ENCODE results near the gene WDR6.

The WDR6 gene

DNA sequence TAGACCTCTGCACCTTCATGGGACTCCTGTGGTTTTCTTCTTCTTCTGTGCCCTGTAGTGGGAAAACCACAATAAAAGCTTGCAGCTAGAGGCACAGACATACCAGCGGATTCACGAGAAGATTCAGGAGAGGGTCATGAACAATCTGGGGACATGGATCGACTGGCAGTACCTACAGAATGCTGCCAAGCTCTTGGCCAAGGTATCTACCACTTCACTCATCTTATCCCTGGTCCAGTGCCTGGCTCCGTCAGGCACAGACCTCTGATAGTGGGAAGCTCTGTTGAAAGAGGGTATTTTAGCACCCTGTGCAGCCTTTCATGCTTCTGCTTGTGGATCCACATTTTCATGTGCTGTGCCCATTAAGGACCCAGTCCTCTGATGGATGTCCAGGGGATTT, 26.9 kb upstream of the WDR6 start:
- Histone ChIP-seq H3K9me3 (ENCODE audit: control insufficient read depth, low read length) (no peaks in the 10 kb centered on the region), H3K27ac (no peak overlapping the region), H3K4me3 (ENCODE audit: low read depth, low read length) (no peak overlapping the region), H3K9ac (no peak overlapping the region), H3K36me3 (ENCODE audit: control insufficient read depth, insufficient read depth, low read length) (no peaks in the 10 kb centered on the region), H2AFZ (no peak overlapping the region), H3K4me2 (ENCODE audit: low read length) (no peak overlapping the region), H3K4me1 (no peaks in the 10 kb centered on the region), H3K79me2 (peaks cover 4% of the 10 kb centered on the region), H3K27me3 (ENCODE audit: control insufficient read depth, insufficient read depth, low read length) (no peaks in the 10 kb centered on the region)
- TF ChIP-seq, protein P1, sequence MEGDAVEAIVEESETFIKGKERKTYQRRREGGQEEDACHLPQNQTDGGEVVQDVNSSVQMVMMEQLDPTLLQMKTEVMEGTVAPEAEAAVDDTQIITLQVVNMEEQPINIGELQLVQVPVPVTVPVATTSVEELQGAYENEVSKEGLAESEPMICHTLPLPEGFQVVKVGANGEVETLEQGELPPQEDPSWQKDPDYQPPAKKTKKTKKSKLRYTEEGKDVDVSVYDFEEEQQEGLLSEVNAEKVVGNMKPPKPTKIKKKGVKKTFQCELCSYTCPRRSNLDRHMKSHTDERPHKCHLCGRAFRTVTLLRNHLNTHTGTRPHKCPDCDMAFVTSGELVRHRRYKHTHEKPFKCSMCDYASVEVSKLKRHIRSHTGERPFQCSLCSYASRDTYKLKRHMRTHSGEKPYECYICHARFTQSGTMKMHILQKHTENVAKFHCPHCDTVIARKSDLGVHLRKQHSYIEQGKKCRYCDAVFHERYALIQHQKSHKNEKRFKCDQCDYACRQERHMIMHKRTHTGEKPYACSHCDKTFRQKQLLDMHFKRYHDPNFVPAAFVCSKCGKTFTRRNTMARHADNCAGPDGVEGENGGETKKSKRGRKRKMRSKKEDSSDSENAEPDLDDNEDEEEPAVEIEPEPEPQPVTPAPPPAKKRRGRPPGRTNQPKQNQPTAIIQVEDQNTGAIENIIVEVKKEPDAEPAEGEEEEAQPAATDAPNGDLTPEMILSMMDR (IDR thresholded peaks at IDR 0.05): no peak

DNA sequence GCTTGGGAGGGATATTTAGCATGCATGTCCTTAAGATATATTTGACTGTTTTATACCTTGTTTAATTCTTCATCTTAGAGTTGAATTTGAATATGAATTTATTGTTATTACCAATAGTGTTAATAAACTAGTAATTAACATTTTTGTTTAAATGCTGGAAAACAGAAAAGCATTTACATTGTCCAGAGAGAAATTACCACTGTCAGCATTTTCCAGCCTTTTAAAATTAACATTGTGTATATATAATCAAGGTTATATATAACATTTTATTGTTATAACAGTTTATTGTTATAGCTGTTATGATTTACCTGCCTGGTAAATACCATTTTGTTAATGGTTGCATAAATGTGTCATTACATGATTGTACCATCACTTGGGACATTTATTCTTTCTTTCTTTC, 25.2 kb upstream of the WDR6 start:
- H3K79me2 ChIP-seq: no peaks in the 10 kb centered on the region
- no peak overlapping the region for H3K27ac ChIP-seq
- H3K9me3 ChIP-seq (ENCODE audit: control insufficient read depth, low read length): no peaks in the 10 kb centered on the region
- H2AFZ ChIP-seq: no peak overlapping the region
- H3K36me3 ChIP-seq (ENCODE audit: control insufficient read depth, insufficient read depth, low read length): no peaks in the 10 kb centered on the region
- TF ChIP-seq, protein P1 (IDR thresholded peaks at IDR 0.05): no peak
- no peaks in the 10 kb centered on the region for H3K4me1 ChIP-seq
- H3K4me3 ChIP-seq (ENCODE audit: low read depth, low read length): no peak overlapping the region
- H3K4me2 ChIP-seq (ENCODE audit: low read length): no peak overlapping the region
- H3K9ac ChIP-seq: no peak overlapping the region
- H3K27me3 ChIP-seq (ENCODE audit: control insufficient read depth, insufficient read depth, low read length): no peaks in the 10 kb centered on the region

DNA sequence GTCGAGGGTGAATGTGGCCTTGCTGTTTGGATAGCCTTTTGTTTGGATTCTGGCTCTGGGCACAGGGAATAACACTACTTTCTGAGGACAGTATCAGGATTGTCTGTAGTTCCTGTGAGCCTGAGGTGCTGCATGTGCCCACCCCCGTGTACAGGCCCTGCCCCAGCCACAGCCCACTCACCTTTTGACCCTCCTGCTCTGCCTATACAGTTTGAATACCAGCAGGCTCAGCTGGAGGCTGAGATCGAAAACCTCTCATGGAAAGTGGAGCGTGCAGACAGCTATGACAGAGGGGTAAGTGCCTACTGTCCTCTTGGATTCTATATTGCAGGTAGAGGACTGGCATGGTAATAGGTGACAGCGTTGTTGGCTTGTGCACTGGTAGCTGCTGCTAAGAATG, 24.5 kb upstream of the WDR6 start:
- H3K27ac ChIP-seq: no peak overlapping the region
- H3K9ac ChIP-seq: no peak overlapping the region
- TF ChIP-seq, protein P1 (IDR thresholded peaks at IDR 0.05): no peak

DNA sequence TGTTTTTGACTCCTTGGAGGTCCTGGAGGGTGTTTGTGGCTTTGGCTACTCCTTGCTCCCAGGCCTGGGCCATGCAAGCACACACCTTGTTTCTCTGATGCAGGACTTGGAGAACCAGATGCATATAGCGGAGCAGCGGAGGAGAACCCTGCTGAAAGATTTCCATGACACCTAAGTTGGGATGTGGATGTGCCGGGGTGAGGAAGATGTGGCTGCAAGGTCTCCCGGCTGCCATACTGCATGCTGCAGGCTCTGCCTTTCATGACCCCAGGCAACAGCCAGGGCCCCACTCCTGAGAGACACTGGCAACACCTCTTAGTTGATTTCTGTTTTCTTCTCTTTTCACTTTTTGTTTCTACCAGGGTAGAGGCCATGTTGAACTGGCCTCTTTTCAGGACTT, 24.1 kb upstream of the WDR6 start:
- Histone ChIP-seq H3K27ac (no peak overlapping the region), H2AFZ (no peak overlapping the region), H3K4me2 (ENCODE audit: low read length) (no peak overlapping the region), H3K36me3 (ENCODE audit: control insufficient read depth, insufficient read depth, low read length) (no peaks in the 10 kb centered on the region), H3K9ac (no peak overlapping the region), H3K79me2 (peaks cover 3% of the 10 kb centered on the region), H3K4me3 (ENCODE audit: low read depth, low read length) (no peak overlapping the region), H3K4me1 (peaks cover 5% of the 10 kb centered on the region), H3K9me3 (ENCODE audit: control insufficient read depth, low read length) (no peaks in the 10 kb centered on the region), H3K27me3 (ENCODE audit: control insufficient read depth, insufficient read depth, low read length) (no peaks in the 10 kb centered on the region)
- TF ChIP-seq, protein P1 (IDR thresholded peaks at IDR 0.05): no peak

More for the DNA sequence above, 24.5 kb upstream of the WDR6 start:
- H3K9me3 ChIP-seq (ENCODE audit: control insufficient read depth, low read length): no peaks in the 10 kb centered on the region
- peaks cover 1% of the 10 kb centered on the region for H3K4me1 ChIP-seq
- no peak overlapping the region for H2AFZ ChIP-seq
- no peak overlapping the region for H3K4me3 ChIP-seq (ENCODE audit: low read depth, low read length)
- H3K79me2 ChIP-seq: no peaks in the 10 kb centered on the region
- no peaks in the 10 kb centered on the region for H3K36me3 ChIP-seq (ENCODE audit: control insufficient read depth, insufficient read depth, low read length)
- H3K27me3 ChIP-seq (ENCODE audit: control insufficient read depth, insufficient read depth, low read length): no peaks in the 10 kb centered on the region
- H3K4me2 ChIP-seq (ENCODE audit: low read length): no peak overlapping the region

DNA sequence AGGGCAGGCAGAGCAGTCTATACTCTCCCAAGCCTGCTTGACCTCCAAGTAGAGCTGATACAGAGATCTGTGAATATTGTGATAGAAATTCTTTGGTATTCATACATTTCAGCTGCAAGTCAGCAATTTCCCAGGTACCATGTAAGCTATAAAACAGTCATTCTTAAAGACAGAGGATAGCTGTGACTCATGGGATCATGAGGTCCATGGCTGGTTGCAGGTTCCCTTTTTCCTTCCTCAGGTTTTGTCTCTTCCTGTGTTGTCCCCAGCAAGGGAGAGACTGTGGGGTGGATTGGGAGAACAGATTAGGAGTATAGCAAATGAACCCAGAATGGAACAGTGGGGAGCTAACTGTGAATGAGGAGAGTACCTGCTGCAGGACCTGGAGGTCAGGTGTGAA, 22.5 kb upstream of the WDR6 start:
- Histone ChIP-seq H3K9ac (no peak overlapping the region), H2AFZ (no peak overlapping the region), H3K36me3 (ENCODE audit: control insufficient read depth, insufficient read depth, low read length) (no peaks in the 10 kb centered on the region), H3K27me3 (ENCODE audit: control insufficient read depth, insufficient read depth, low read length) (no peaks in the 10 kb centered on the region), H3K4me1 (peaks cover 10% of the 10 kb centered on the region), H3K27ac (no peak overlapping the region), H3K9me3 (ENCODE audit: control insufficient read depth, low read length) (no peaks in the 10 kb centered on the region), H3K4me3 (ENCODE audit: low read depth, low read length) (no peak overlapping the region), H3K4me2 (ENCODE audit: low read length) (no peak overlapping the region), H3K79me2 (peaks cover 9% of the 10 kb centered on the region)
- TF ChIP-seq, protein P1 (IDR thresholded peaks at IDR 0.05): no peak
